Activated CD4-positive, alpha-beta T cell treated with anti-CD3 and anti-CD28 coated beads, Interleukin-2, amount 50 U/mL, for 16 hours (primary cell): ENCODE data around the gene CELF4.

Source experiments
- DNase-seq: peaks from one replicate; pipeline ENCODE4 v3.0.0-alpha.2; 2020

Gene CELF4

GRCh38 chr18:37339701-37340215 lies 225.8 kb downstream of the CELF4 start:
- DNase-seq, result no peak

DNA sequence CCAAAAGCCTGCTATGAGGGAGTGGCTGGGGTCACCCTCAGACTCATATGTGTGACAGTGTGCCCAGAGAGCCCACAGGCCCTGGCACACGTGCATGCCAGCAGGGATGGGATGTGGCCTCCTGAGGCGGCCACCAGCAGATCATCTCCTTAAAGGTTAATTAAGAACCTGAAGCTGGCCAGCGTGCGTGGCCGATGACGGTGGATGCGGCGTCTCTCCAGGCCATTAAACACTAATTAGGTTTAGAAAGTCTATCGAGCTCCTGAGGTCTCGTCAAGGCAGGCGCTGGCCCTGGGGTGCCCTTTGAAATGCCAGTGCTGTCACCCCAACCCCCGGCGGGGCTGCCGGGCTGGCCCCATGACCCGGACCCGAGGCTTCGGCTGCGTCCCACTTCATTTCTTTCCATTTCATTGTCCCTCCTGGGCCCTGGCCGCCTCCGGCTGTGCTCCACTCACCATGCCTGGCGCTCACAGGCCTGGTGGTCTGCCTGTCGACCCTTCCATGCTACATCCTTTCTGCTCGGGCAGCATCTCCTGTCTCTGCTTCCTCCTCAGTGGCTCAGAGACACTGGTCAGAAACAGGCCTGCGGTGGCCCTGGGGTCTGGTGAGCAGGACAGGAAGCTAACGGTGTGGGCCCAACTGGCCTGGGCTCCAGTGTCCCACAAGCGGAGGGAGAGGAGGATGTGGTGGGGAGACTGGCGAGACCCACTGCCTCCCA lies 228.9 kb downstream of the CELF4 start:
- DNase-seq, result no peak

DNA sequence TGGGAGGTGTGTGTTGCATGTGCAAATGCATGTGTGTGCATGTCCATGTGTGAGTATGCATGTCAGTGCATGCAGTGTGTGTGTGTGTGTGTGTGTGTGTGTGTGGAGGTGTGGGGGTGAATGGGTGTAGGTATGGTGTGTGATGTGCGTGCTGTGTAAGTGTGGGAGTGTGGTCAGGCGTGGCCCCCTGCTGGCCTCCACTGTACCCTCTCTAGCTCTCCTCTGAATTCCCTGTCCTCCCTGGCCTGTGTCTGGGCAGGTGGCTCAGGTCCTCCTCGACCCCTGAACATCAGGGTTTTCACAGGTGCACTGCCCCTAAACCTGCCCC lies 230.2 kb downstream of the CELF4 start:
- DNase-seq, result no peak

- DNase-seq, result no peak
Measured at GRCh38 chr18:37334631-37335408, 230.8 kb downstream of the CELF4 start.

DNA sequence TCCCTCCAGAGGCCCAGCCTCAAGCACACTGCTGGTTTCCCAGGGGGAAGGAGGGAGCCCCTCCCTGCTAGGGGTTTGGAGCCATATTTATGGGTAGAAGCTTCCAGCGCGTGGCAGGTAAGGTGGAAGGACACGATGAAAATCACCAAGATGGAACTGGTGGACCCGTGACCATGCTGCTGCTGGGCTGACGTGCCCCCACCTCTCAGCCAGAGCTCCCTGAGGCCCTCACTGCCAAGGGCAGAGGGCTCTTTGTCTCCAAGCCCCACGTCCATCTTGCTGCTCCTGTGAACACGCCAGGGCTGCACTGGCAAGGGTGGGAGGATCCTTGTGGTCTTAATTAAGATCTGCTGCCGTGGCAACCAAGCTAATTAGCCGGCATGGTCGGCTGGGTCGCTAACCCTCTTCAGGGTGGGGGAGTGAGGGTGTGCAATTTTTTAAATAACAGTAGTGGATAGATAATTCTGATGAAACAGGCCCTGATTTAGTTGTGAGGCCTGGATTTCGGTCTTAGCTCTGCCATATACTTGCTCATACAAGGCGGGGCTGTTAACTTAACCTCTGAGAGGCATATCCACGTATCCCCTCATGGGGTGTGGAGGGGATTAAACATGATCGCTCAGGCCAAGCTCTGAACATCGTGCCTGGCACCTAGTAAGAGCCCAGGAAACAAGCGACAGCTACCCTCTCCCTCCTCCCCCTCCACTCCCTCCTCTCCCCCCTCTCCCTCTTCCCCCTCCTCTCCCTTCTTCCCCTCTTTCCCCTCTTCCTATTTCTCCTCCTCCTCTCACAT lies 232.8 kb downstream of the CELF4 start:
- DNase-seq, result no peak

DNA sequence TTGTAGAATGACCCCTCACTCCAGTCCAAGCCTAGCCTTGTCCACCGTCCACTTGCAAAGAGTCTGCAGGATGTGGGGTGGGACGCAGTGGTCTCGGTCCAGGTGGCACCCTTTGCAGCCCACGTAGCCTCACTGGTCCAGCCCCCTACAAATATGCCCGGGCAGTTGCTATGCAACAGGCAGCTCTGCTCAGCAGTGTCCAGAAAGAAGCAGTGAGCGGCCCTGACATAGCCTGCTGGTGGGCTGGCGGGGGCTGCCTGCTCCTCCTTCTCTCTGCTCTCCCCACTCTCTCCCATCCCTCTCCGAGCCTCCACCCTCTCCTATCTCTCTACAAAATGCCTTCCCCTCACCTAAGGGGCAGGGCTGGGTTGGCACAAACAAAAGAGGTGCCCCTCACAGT lies 233.4 kb downstream of the CELF4 start:
- DNase-seq, result no peak

DNA sequence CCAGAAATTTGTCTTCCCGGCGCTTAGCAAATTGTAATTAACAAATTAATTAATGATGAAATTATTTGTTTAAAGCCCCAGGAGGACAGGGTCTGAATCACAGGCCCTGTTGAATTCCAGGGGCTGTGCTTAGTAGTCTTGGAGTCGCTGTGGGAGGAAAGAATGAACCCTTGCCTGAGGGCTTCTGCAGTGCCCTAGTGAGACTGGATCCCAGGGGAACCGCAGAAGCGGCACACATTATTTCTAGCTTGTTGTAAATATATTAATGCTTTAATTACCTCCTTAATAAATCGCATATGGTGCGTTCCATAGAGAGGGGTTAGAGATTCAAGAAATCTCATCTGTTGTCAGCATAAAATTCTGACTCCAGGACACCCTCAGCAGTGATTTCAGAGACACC lies 235.4 kb downstream of the CELF4 start:
- DNase-seq, result no peak

DNA sequence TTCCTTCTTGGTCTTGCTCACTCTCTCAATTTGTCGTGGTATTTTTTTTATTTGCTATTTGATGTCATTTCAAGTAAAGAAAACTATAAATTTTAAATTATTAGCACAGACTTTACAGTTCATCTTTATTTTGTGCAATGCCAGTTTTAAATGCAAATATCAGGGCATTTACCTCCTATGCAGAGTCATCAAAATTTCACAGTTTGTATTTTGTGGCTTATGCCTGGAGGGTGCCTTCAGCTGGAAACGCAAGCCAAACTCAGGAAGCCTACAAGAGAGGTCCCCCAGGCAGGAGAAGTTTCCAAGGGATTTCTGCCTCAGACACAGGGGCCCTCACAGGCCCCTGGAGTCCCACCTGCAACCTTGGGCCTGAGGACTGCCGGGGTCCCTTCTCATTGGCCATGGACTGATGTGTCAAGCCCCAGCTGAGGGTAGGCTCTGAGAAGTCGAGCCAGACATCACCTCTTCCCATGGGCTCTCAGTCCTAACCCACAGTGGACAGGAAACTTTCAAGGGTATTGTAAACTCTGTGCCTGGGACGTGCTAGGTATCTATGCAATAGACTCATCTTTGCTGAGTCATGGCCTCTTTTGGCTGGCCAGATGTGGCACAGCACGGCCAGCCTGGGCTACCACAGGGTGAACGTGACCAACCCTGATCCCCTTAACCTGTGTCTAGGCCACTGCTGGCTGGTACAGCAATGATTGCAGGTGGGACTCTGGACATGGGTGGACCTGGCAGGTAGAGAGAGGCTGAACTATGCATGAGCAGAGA lies 236.5 kb downstream of the CELF4 start:
- DNase-seq, result no peak

- DNase-seq, result no peak
Measured at GRCh38 chr18:37327063-37327577, 238.5 kb downstream of the CELF4 start.

GRCh38 chr18:37322492-37323035 lies 243.0 kb downstream of the CELF4 start:
- peak; percentile 40 for DNase-seq

- no peak for DNase-seq
Measured at GRCh38 chr18:37321582-37322491, 243.8 kb downstream of the CELF4 start.

- DNase-seq, result no peak
Measured at GRCh38 chr18:37320317-37320716, 245.3 kb downstream of the CELF4 start.

DNA sequence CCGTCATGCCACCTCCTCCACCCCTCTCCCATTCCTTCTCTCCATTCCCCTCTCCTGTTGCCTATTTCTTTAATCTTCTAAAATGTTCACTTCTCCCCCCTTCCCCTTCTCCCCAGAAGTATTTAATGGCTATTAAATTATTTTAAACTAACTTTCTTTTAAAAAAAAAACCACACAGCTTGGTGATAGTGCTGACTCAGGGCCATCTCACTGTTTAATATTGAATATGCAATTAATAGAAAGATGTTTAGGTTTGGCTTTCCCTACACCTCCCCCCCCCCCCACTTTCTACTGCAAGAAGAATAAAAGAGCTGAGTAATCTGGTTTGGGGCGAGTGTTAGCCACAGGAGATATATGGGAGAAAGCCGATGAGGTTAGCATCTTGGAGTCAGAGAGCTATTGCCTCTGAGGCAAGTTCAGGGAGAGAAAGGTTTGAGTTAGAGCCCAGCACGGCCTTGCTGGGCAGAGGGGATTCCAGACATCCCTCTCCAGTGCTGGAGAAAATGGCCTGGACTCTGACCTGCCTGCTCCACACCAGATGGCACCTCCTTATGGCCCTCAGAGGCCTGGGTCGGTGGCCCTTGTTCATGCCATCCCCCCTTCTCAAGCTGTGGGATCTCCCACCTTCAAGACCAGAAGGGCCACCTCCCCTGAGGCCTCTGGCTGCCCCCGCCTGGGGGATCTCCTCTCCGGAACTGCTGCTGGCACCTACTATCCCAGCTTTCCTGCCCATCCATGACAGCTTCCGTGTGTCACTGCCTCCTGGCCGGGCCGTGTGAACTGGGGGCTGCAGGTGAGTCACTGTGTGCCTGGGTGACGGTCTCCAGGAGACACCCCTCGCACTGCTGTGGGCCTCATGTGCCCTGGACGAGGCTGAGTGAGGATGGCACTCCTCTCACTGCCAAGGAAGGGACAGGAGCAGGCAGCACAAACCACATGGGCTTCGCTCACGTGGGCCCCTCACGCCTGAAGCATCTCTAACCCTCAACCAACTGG lies 246.9 kb downstream of the CELF4 start:
- no peak for DNase-seq

DNA sequence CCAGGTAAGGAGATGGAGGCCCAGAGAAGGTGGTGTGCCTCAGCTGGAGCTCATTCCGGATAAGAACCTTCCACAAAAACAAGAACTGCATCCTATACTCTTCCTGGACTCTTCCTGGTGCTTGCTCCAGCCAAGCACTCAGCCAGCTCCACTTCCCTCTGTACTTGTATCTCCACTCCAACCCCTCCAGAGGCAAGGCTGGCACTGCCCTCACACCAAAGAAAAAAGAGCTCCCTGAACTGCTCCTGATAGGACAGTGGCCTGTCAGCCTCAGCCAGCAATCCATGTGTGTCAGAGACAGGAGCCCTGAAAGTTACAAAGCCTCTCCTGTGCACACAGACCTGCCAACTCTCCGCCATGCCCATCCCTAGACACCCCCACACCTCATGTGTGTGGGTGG lies 248.1 kb downstream of the CELF4 start:
- no peak for DNase-seq

- no peak for DNase-seq
Measured at GRCh38 chr18:37316468-37316867, 249.1 kb downstream of the CELF4 start.

GRCh38 chr18:37315935-37316334 lies 249.7 kb downstream of the CELF4 start:
- no peak for DNase-seq

- no peak for DNase-seq
Measured at GRCh38 chr18:37314534-37314933, 251.1 kb downstream of the CELF4 start.

DNA sequence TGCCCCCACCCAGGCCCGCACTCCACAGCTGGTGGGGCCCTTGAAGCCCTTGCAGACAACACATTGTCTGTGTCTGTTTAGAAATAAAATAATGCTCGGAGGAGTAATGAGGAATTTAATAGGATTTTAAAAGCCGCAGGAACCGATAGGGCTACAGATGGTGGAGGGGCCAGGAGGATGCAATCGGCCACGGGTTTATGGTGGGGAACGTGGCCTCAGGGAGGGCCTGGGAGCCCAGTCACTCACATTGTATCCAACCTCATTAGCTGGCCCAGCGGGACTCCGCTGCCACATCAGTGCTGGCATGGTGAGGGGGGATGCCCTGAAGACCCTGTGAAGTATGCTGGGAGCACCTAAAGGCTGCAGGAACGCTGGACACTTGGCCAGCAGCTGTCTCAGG lies 252.0 kb downstream of the CELF4 start:
- DNase-seq, result no peak

DNA sequence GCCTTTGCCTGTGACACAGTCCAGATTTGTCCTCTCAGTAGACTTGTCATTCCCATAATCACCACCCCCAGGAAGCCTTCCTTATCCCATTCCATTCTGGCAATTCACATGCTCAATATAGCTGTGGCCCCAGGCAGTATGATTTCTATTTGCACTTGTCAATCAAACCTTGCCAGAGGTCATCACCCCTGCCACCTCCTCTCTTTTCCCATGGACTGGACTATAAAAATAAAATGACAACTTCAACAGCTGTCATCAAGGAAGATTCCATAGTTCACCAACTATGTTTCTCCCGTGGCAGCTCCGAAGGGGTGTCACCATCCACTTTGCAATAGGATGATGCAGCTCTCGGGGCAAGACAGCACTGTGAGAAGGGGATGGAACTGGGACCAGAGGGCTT lies 255.7 kb downstream of the CELF4 start:
- DNase-seq, result no peak

DNA sequence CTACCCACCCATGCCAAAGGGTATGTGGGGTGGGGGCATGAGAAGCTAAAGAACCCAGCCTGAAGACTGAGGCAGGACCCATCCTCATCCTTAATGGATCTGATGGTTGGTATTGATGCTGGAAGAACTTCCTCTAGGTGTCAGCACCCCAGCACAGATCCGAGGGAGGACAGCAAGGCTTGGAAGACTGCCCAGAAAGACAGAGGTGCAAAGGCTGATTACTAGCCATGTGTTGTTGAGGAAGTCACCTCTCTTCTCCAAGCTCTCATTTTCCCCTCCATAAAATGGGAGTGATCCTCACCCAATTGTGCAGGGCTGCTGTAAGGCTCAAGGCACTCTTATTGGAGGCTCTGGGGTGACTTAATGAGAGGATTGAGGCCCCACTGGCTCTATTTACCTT lies 256.5 kb downstream of the CELF4 start:
- DNase-seq, result no peak
